Right renal pelvis (tissue), 4 donors: Measurements from ENCODE around the gene MPP2. TPM values are rescaled to one million over a fixed set of nuclear protein-coding genes. Genes with fewer than 3 reads are reported as not detected.
"Not testable (repeated sequence)": the region's sequence is repeated elsewhere in the genome, so short reads cannot be mapped to it uniquely, and the experiment has no call there.

Source experiments
- DNase-seq, 4 donors: peaks; one replicate each; pipeline ENCODE4 v3.0.0-alpha.2; 2013; ENCODE audit warnings: low read depth in 4 of 4, low spot score in 3 of 4, missing footprints in 1 of 4
- polyA plus RNA-seq, 4 donors: library from polyadenylated mRNA; unstranded; fragments of 120-200 nt; gene quantifications; one replicate each; pipeline ENCODE4 v1.2.1, GENCODE V29; 2013; ENCODE audit not compliant: insufficient read length in 4 of 4

Gene MPP2, protein sequence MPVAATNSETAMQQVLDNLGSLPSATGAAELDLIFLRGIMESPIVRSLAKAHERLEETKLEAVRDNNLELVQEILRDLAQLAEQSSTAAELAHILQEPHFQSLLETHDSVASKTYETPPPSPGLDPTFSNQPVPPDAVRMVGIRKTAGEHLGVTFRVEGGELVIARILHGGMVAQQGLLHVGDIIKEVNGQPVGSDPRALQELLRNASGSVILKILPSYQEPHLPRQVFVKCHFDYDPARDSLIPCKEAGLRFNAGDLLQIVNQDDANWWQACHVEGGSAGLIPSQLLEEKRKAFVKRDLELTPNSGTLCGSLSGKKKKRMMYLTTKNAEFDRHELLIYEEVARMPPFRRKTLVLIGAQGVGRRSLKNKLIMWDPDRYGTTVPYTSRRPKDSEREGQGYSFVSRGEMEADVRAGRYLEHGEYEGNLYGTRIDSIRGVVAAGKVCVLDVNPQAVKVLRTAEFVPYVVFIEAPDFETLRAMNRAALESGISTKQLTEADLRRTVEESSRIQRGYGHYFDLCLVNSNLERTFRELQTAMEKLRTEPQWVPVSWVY
- polyA plus RNA-seq = 1 to 10 TPM; 5.7 to 7.5 (median 5.9) TPM

- peak; percentile 77 to 82 (median 80) for DNase-seq
Observed at GRCh38 chr17:43907425-43907981, at the start of gene MPP2. Gene MPP2 (minus strand): TSS chr17:43907536. CDS start chr17:43904460, 3,076 bp downstream.

DNA sequence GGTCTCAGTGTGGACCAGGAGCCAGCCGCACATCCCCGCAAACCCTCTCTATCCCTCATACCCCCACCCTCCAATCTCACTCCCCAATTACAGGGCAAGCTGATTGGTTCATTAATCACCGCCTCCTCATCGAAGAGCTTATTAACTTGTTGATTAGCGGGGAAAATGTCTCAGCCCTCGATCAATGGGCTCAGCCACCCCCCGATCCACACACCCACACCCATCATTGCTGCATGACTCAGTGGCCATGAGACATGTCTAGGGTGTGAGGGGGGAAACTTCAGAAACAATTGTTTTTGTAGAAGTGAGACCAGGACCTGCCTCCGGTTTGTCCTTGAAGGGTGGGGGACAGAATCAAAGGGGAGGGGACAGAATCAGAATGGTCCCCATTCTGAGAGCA, 48.9 kb upstream of the MPP2 start:
- DNase-seq = no peak

DNA sequence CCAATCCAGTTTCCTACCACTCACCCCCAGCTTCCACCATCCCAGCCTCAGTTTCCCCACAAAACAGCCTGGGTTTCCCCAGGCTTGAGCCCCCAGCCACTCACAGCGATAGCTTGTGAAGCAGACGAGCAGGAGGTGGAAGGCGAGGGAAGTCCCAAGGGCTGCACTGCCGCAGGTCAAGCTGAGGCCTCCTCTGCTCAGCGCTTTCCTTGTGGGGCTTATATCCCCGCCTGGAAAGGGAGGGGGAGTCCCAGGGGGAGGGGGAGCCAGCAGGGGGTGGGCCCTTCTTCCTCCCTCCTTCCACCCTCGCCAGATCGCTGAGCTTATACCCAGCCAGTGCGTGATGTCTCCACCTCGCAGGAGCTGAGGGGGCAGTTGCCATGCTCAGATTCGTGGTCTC, 46.4 kb upstream of the MPP2 start, which contains the start of gene PYY:
Gene PYY, minus strand, starts transcription at position 195 of the 400 bp plus-strand sequence. CDS start 457 bp downstream, outside the sequence.
- DNase-seq = no peak

DNA sequence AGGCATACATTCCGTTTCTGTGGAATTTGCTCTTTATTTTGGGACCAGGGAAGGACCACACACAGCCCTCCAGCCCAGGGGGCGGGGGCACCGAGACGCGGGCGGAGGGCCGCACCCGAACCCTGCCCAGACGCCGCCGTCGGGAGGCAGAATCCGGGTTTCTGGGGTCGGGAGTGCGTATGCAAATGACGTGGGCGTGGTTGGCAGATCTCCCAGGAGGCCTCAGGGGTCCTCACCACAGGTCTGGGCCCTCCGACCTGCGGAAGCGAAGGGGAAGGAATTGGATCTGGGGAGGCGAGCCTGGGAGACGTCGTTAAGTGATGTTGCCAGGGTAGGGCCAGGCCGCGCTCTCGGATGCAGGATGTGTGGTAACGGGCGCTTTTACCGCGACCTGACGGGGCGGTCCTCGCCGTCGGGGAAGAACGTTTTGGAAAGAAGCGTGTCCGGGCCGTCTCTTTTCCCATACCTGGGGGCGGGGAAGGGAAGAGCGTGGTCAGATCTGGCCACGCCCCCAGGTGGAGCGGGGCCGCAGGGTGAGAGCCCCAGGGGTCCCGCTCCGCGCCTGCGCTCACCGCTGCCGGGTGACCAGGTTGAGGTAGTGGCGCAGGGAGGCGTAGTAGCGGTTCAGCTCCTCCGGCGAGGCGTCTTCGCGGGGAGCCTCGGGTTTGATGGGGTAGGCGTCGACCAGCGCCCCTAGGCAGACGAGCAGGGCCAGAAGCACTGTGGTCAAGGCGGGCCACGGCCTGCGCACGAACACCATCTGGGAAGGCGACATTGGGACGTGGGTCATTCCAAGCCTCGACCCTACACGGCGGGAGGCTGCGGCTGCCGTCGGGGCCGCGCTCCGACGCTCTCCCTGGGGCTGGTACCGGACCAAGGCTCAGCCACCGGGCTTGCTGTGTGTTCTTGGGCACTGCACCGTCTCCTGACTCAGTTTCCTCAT, 45.7 kb upstream of the MPP2 start:
- no peak for DNase-seq

- no peak for DNase-seq
Observed at GRCh38 chr17:43952351-43952723, 45.0 kb upstream of the MPP2 start.

- DNase-seq = no peak
Observed at GRCh38 chr17:43951750-43952149, 44.4 kb upstream of the MPP2 start.

DNA sequence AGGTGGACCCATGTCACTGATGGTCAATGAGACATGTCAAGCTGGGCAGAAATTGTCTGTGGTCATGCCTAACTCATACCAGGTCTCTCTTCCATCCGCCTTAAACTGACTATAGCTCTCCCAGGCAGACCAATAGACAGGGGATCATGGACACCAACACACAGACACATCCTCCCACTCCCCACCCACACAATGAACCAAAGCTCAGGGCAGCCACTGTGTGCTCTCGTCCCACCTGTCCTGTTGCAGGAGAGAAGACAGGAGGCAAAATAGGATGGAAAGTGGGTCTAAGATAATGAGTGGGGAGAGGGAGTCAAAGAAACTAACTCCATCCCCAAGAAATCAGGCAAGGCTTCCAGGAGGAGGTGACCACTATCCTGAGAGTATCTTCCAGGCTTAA, 43.2 kb upstream of the MPP2 start:
- no peak for DNase-seq

DNA sequence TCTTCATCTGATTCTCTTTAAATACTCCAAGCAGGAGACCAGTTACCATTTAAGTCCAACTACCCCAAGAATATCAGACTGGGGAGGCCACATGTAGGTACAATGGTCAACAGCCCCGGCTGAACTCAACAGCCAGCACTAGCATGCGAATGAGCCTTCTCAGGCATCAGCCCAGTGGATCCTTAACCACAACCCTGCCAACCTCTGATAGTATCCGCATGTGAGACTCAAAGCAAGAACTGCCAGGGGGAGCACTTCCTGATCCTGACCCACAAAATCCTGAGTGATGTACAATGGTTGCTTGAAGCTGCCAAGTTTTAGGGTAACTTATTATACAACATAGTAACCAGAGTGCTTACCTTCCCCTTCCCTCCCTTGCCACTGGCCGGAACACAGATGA, 42.4 kb upstream of the MPP2 start:
- no peak for DNase-seq

GRCh38 chr17:43946781-43947180, 39.4 kb upstream of the MPP2 start:
- DNase-seq = no peak

DNA sequence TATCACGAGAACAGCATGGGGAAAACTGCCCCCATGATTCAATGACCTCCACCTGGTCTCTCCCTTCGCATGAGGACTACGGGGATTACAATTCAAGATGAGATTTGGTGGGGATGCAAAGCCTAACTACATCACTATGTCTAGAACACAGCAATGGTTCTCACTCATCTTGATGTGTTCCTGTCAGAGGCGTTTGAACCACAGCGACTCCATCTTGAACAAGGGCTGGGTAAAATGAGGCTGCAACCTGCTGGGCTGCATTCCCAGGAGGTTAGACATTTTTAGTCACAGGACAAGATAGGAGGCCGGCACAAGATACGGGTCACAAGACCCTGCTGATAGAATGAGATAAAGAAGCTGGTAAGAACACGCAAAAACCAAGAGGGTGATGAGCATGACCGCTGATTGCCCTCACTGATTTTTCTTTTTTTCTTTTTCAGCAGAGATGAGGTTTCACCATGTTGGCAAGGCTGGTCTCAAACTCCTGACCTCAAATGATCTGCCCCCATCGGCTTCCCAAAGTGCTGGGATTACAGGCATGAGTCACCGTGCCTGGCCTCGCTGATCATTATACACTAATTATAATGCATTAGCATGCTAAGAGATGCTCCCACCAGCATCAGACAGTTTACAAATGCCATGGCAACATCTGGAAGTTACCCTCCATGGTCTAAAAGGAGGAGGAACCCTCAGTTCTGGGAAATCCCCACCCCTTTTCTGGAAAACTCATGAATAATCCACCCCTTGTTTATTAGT, 37.9 kb upstream of the MPP2 start:
- DNase-seq = no peak

DNA sequence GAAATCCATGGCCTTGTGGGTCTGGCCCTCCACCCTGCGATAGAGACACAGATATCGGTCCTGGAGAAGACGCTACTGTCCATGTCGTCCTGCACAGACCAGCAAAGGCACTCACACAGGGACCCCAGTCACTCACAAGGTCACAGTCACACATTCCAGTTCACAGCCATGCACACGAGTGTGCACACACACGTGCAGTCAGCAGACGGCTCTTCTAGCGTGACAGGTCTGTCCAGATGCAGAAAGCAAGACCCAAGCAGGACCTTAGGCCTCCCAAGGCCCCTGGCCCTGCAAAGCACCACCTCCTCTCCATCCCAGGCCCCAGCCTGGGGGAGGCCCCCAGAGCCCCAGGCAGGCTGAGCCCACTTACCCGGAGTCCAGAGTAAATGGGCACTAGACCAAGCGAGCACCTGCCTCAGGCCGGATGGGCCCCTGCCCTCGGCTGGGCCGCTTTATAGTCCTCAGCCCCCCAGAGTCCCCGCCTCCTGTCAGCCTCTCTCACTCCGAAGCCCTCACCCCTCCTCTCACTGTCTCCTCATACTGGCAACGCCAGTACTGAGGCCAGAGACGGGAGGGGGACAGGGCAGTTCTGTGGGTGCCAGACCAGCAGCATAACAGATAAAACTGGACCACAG, 34.8 kb upstream of the MPP2 start, which contains the start of gene PPY:
Gene PPY, minus strand, starts transcription at position 426 of the 635 bp plus-strand sequence. CDS start 822 bp downstream, outside the sequence.
- no peak for DNase-seq

DNA sequence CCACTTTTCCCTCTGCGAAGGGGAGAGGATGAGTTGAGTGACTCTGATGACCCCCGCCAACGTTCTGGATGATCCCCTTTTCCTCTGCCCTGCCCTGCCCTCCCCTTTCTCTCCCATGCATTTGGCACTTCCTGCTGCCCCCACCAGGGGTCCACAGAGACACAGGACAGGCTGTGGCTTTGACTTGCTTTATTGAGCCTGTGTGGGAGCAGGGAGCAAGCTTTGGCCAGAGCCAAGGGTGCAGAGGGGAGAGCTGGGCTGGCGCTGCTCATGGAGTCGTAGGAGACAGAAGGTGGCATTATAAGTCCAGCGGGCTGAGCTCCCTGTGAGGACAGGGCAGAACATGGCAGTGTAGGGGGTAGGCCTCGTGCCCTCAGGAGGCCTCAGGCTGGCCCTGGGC, 33.3 kb upstream of the MPP2 start:
- no peak for DNase-seq

DNA sequence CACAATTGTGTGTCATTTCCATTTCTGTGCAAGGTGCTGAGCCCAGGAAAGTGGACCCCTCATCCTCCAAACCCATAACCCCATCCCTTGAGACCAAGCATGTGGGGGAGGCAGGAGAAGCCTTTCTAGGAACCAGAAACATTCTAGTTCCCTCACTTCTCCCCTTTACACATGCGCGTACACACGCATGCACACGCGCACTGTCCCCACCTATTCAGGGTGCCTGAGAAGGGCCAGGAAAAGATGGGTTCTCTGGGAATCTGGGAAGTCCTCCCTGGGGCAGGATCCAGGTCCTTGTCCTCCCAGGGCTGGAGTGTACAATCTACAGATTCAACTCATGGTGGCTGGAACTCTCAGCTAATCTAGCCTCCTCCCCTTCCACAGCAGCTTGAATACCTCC, 32.5 kb upstream of the MPP2 start:
- DNase-seq = no peak

- not testable (repeated sequence) for DNase-seq
Observed at GRCh38 chr17:43939452-43939851, 32.1 kb upstream of the MPP2 start.

DNA sequence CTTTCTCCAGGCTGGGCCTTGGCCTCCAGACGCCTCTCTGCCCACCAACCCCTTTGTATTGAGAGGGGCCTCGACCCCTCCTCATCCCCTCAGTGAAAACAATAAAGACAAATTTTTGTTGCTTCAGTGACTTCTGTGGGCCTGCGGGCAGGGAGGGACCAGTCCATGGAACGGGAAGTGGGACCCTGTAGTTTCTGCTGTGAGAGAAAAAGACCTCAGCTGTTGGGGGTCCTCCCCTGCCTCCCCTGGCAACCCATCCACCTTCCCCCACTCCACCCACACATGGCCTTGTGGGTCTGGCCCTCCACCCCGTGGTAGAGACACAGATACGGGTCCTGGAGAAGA, 31.5 kb upstream of the MPP2 start:
- no peak for DNase-seq

GRCh38 chr17:43936434-43936833, 29.1 kb upstream of the MPP2 start:
- no peak for DNase-seq

GRCh38 chr17:43935926-43936261, 28.6 kb upstream of the MPP2 start:
- DNase-seq = no peak

- DNase-seq = no peak
Observed at GRCh38 chr17:43935204-43935925, 28.0 kb upstream of the MPP2 start.

DNA sequence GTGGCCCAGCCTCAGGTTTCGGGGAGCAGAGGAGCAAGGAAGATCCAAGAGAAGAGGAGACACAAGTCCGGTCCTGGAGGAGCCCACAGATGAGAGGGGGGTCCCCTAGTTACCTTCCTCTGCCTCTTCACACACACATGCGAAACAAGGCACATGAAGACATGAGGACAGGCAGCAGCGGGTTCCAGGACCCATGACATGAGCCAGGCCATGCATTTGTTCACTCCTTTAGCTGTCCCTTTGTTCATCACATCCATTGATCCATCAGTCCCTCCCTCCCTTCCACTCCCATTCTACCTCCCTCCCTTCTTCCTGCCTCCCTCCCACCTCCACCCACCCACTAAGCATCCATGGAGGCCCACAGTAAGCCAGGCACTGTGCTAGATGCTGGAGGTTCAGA, 25.6 kb upstream of the MPP2 start:
- DNase-seq = no peak
